ENCODE results near the gene CLASRP. TPM values are rescaled to one million over a fixed set of nuclear protein-coding genes. Genes with fewer than 3 reads are reported as not detected.

Gene CLASRP
- total RNA-seq, 1 experiment from 2014 or later, result 88.0 TPM

- peaks cover 4% of the 10 kb centered on the region for H3K9me3 Mint-ChIP-seq
- no peak overlapping the region for H3K27ac Mint-ChIP-seq
- peaks cover 5% of the 10 kb centered on the region for H3K36me3 Mint-ChIP-seq
- CTCF ChIA-PET, result interaction anchor here (1.4 kb wide), 1 partner anchor 35 kb away, joined by 4 read pairs; no protein-coding TSS in a partner anchor
- H3K4me3 Mint-ChIP-seq, result no peak overlapping the region
- POLR2A ChIA-PET, result interaction anchor here (0.6 kb wide), 1 partner anchor 55 kb away, joined by 5 read pairs; no protein-coding TSS in a partner anchor
- TF ChIP-seq ERG (CRISPR knock-in tag; IDR thresholded peaks at IDR 0.05), result no peak
- no peak for TF ChIP-seq PRRX2 (CRISPR knock-in tag; IDR thresholded peaks at IDR 0.05)
- no peak for TF ChIP-seq FOXP1 (CRISPR knock-in tag; IDR thresholded peaks at IDR 0.05; ENCODE audit: borderline replicate concordance)
- TF ChIP-seq IRF2 (CRISPR knock-in tag; IDR thresholded peaks at IDR 0.05; ENCODE audit: borderline replicate concordance, low read depth), result no peak
- TF ChIP-seq HMGA2 (CRISPR knock-in tag; IDR thresholded peaks at IDR 0.05), result no peak
- TF ChIP-seq CREB1 (CRISPR knock-in tag; IDR thresholded peaks at IDR 0.05), result no peak
- TF ChIP-seq GTF2I (CRISPR knock-in tag; conservative IDR thresholded peaks at IDR 0.05), result no peak
- no peak for TF ChIP-seq ZNF423 (CRISPR knock-in tag; IDR thresholded peaks at IDR 0.05)
- TF ChIP-seq E2F1 (CRISPR knock-in tag; IDR thresholded peaks at IDR 0.05), result no peak
- no peak for TF ChIP-seq RORB (CRISPR knock-in tag; IDR thresholded peaks at IDR 0.05)
- no peak for TF ChIP-seq ZNF232 (CRISPR knock-in tag; IDR thresholded peaks at IDR 0.05)
- TF ChIP-seq ATF1 (CRISPR knock-in tag; IDR thresholded peaks at IDR 0.05), result no peak
- no peak for TF ChIP-seq MYBL2 (CRISPR knock-in tag; IDR thresholded peaks at IDR 0.05)
- no peak for TF ChIP-seq ZNF263 (CRISPR knock-in tag; IDR thresholded peaks at IDR 0.05; ENCODE audit: low read depth)
- TF ChIP-seq PRDM15 (CRISPR knock-in tag; IDR thresholded peaks at IDR 0.05), result no peak
- no peak for DNase-seq (ENCODE audit: low spot score)
- no peaks in the 10 kb centered on the region; the same call in 1 of the 2 replicates for H3K27me3 Mint-ChIP-seq (ENCODE audit: low read depth)
- ATAC-seq, result no peak
- no peaks in the 10 kb centered on the region for H3K4me1 Mint-ChIP-seq
Measured at GRCh38 chr19:45025264-45025663, 13.6 kb upstream of the CLASRP start.

- ChIA-PET CTCF (interaction anchor here (0.9 to 3.0 kb wide), 3 partner anchors 10 to 135 kb away, joined by 3 to 18 read pairs (median 6); no protein-coding TSS in a partner anchor), POLR2A (no interaction called here)
- Mint-ChIP-seq H3K27me3 (ENCODE audit: low read depth) (no peaks in the 10 kb centered on the region; the same call in 1 of the 2 replicates), H3K4me3 (no peak overlapping the region), H3K27ac (no peak overlapping the region), H3K9me3 (peaks cover 12% of the 10 kb centered on the region), H3K4me1 (no peaks in the 10 kb centered on the region), H3K36me3 (peaks cover 15% of the 10 kb centered on the region)
- no peak for DNase-seq (ENCODE audit: low spot score)
- peak; percentile 56 for ATAC-seq
- no peak for TF ChIP-seq E2F1 (CRISPR knock-in tag; IDR thresholded peaks at IDR 0.05)
- TF ChIP-seq ZNF416 (CRISPR knock-in tag; IDR thresholded peaks at IDR 0.05), result no peak
- no peak for TF ChIP-seq ZNF263 (CRISPR knock-in tag; IDR thresholded peaks at IDR 0.05; ENCODE audit: low read depth)
- TF ChIP-seq MLX (CRISPR knock-in tag; IDR thresholded peaks at IDR 0.05), result no peak
- no peak for TF ChIP-seq ATF6 (CRISPR knock-in tag; IDR thresholded peaks at IDR 0.05)
- TF ChIP-seq ZNF396 (CRISPR knock-in tag; IDR thresholded peaks at IDR 0.05; ENCODE audit: borderline replicate concordance), result no peak
- TF ChIP-seq FOXP1 (CRISPR knock-in tag; IDR thresholded peaks at IDR 0.05; ENCODE audit: borderline replicate concordance), result no peak
- no peak for TF ChIP-seq E2F4 (CRISPR knock-in tag; IDR thresholded peaks at IDR 0.05; ENCODE audit: borderline replicate concordance, low read depth)
Measured at GRCh38 chr19:45027371-45027770, 11.5 kb upstream of the CLASRP start.
